NCI-H2196 (cell line): ENCODE measurements around the gene GATB.

Experiments used
- DNase-seq: peaks from one replicate; lab custom pipeline; 2025; ENCODE audit not compliant: unreplicated experiment; lab: John Stamatoyannopoulos, UW

GATB gene

GRCh38 chr4:151700566-151701316, 60.1 kb downstream of the GATB start:
- no peak for DNase-seq

- DNase-seq = no peak
Observed at GRCh38 chr4:151698213-151698612, 62.6 kb downstream of the GATB start.

GRCh38 chr4:151694961-151695720, 65.7 kb downstream of the GATB start:
- no peak for DNase-seq

- no peak for DNase-seq
Observed at GRCh38 chr4:151692821-151693673, 67.8 kb downstream of the GATB start.

- DNase-seq = no peak
Observed at GRCh38 chr4:151692443-151692782, 68.4 kb downstream of the GATB start.

- no peak for DNase-seq
Observed at GRCh38 chr4:151691639-151692442, 69.0 kb downstream of the GATB start.

- DNase-seq = no peak
Observed at GRCh38 chr4:151690876-151691275, 69.9 kb downstream of the GATB start.

GRCh38 chr4:151690164-151690870, 70.5 kb downstream of the GATB start:
- DNase-seq = no peak

- DNase-seq = no peak
Observed at GRCh38 chr4:151689211-151689991, 71.4 kb downstream of the GATB start.

- no peak for DNase-seq
Observed at GRCh38 chr4:151688785-151689043, 72.1 kb downstream of the GATB start.

- no peak for DNase-seq
Observed at GRCh38 chr4:151688003-151688784, 72.6 kb downstream of the GATB start.

GRCh38 chr4:151687021-151687640, 73.7 kb downstream of the GATB start:
- no peak for DNase-seq

GRCh38 chr4:151685303-151685702, 75.5 kb downstream of the GATB start:
- no peak for DNase-seq

- DNase-seq = no peak
Observed at GRCh38 chr4:151681085-151681484, 79.7 kb downstream of the GATB start.

- no peak for DNase-seq
Observed at GRCh38 chr4:151679231-151679630, 81.6 kb downstream of the GATB start.

- no peak for DNase-seq
Observed at GRCh38 chr4:151678048-151678872, 82.5 kb downstream of the GATB start.

- DNase-seq = no peak
Observed at GRCh38 chr4:151677193-151677592, 83.6 kb downstream of the GATB start.

GRCh38 chr4:151676301-151676700, 84.5 kb downstream of the GATB start:
- no peak for DNase-seq
